ENCODE results near the gene PPP1R14B.

The PPP1R14B gene

GRCh38 chr11:64208086-64208795 is 38.5 kb downstream of the PPP1R14B start:
- no peaks in the 10 kb centered on the region for H3K27me3 Mint-ChIP-seq
- H3K4me3 Mint-ChIP-seq, result peak overlapping the region; percentile 90 to 96
- peaks cover 47 to 48% of the 10 kb centered on the region in 2 donors for H3K4me1 Mint-ChIP-seq (ENCODE audit: low read depth in 2 of 2)
- H3K36me3 Mint-ChIP-seq (ENCODE audit: insufficient read depth), result peaks cover 64% of the 10 kb centered on the region
- DNase-seq, result no peak
- no peaks in the 10 kb centered on the region for H3K9me3 Mint-ChIP-seq
- ATAC-seq (replicated peaks), result no peak
- peak overlapping the region; percentile 93 to 95 for H3K27ac Mint-ChIP-seq

GRCh38 chr11:64207256-64208085 is 39.3 kb downstream of the PPP1R14B start:
- Mint-ChIP-seq H3K4me3 (peak overlapping the region; percentile 90 to 96), H3K36me3 (ENCODE audit: insufficient read depth) (peaks cover 72% of the 10 kb centered on the region), H3K4me1 (ENCODE audit: low read depth in 2 of 2) (peaks cover 43 to 45% of the 10 kb centered on the region in 2 donors), H3K9me3 (no peaks in the 10 kb centered on the region), H3K27me3 (no peaks in the 10 kb centered on the region), H3K27ac (peak overlapping the region; percentile 93 to 95)
- peak; percentile 57 to 69 (median 57) for DNase-seq
- peak; percentile 76 for ATAC-seq (replicated peaks)

- Mint-ChIP-seq H3K27ac (peak within 1 kb of the TSS; percentile 93 to 95), H3K4me3 (peak within 1 kb of the TSS; percentile 90 to 96), H3K36me3 (ENCODE audit: insufficient read depth) (peaks cover 73% of the 10 kb centered on the region), H3K9me3 (no peaks in the 10 kb centered on the region), H3K4me1 (ENCODE audit: low read depth in 2 of 2) (peaks cover 39 to 41% of the 10 kb centered on the region in 2 donors), H3K27me3 (no peaks in the 10 kb centered on the region)
- DNase-seq, result peak; percentile 49 to 57 (median 54)
- ATAC-seq (replicated peaks), result peak; percentile 62
These were observed 40.1 kb downstream of the PPP1R14B start, which contains the start of gene FERMT3 for GRCh38 chr11:64206457-64207255. Gene FERMT3 (plus strand): TSS chr11:64206721. CDS start chr11:64207365, 644 bp downstream.

GRCh38 chr11:64204464-64204989 is 42.2 kb downstream of the PPP1R14B start:
- Mint-ChIP-seq H3K4me1 (ENCODE audit: low read depth in 2 of 2) (peaks cover 32 to 36% of the 10 kb centered on the region in 2 donors), H3K27me3 (no peaks in the 10 kb centered on the region), H3K4me3 (peak overlapping the region; percentile 40 to 57), H3K27ac (peak overlapping the region; percentile 52 to 77), H3K9me3 (no peaks in the 10 kb centered on the region), H3K36me3 (ENCODE audit: insufficient read depth) (peaks cover 82% of the 10 kb centered on the region)
- DNase-seq (peak; percentile 83 to 85 (median 84)), ATAC-seq (replicated peaks) (peak; percentile 60)

GRCh38 chr11:64204080-64204440 is 42.7 kb downstream of the PPP1R14B start:
- DNase-seq (no peak), ATAC-seq (replicated peaks) (no peak)
- Mint-ChIP-seq H3K9me3 (no peaks in the 10 kb centered on the region), H3K4me1 (ENCODE audit: low read depth in 2 of 2) (peaks cover 29 to 33% of the 10 kb centered on the region in 2 donors), H3K27me3 (no peaks in the 10 kb centered on the region), H3K36me3 (ENCODE audit: insufficient read depth) (peaks cover 83% of the 10 kb centered on the region), H3K27ac (peak overlapping the region; percentile 52 to 77), H3K4me3 (no peak overlapping the region)

- H3K27ac Mint-ChIP-seq, result peak overlapping the region; percentile 67 to 77
- DNase-seq (no peak), ATAC-seq (replicated peaks) (no peak)
- peaks cover 24 to 28% of the 10 kb centered on the region in 2 donors for H3K4me1 Mint-ChIP-seq (ENCODE audit: low read depth in 2 of 2)
- peaks cover 86% of the 10 kb centered on the region for H3K36me3 Mint-ChIP-seq (ENCODE audit: insufficient read depth)
- no peaks in the 10 kb centered on the region for H3K27me3 Mint-ChIP-seq
- no peak overlapping the region for H3K4me3 Mint-ChIP-seq
- H3K9me3 Mint-ChIP-seq, result no peaks in the 10 kb centered on the region
These were observed 43.2 kb downstream of the PPP1R14B start for GRCh38 chr11:64203421-64204079.

GRCh38 chr11:64202992-64203391 is 43.8 kb downstream of the PPP1R14B start:
- Mint-ChIP-seq H3K4me1 (ENCODE audit: low read depth in 2 of 2) (peaks cover 19 to 22% of the 10 kb centered on the region in 2 donors), H3K4me3 (no peak overlapping the region), H3K9me3 (no peaks in the 10 kb centered on the region), H3K36me3 (ENCODE audit: insufficient read depth) (peaks cover 88% of the 10 kb centered on the region), H3K27ac (peak overlapping the region; percentile 67 to 77), H3K27me3 (no peaks in the 10 kb centered on the region)
- no peak for DNase-seq
- ATAC-seq (replicated peaks), result no peak

- Mint-ChIP-seq H3K9me3 (no peaks in the 10 kb centered on the region), H3K4me1 (ENCODE audit: low read depth in 2 of 2) (peaks cover 13 to 18% of the 10 kb centered on the region in 2 donors), H3K27me3 (no peaks in the 10 kb centered on the region), H3K27ac (no peak overlapping the region), H3K4me3 (no peak overlapping the region), H3K36me3 (ENCODE audit: insufficient read depth) (peaks cover 89% of the 10 kb centered on the region)
- ATAC-seq (replicated peaks) (no peak), DNase-seq (no peak)
These were observed 45.2 kb downstream of the PPP1R14B start for GRCh38 chr11:64201543-64201942.

GRCh38 chr11:64198511-64198910 is 48.2 kb downstream of the PPP1R14B start:
- H3K27me3 Mint-ChIP-seq, result no peaks in the 10 kb centered on the region
- no peak overlapping the region for H3K4me3 Mint-ChIP-seq
- no peak for DNase-seq
- peaks cover 100% of the 10 kb centered on the region for H3K36me3 Mint-ChIP-seq (ENCODE audit: insufficient read depth)
- peak overlapping the region in 1 of 2 donors; percentile 17 for H3K27ac Mint-ChIP-seq
- H3K4me1 Mint-ChIP-seq (ENCODE audit: low read depth in 2 of 2), result peaks cover 3 to 8% of the 10 kb centered on the region in 2 donors
- H3K9me3 Mint-ChIP-seq, result no peaks in the 10 kb centered on the region
- ATAC-seq (replicated peaks), result no peak

- no peak for DNase-seq
- Mint-ChIP-seq H3K27me3 (no peaks in the 10 kb centered on the region), H3K36me3 (ENCODE audit: insufficient read depth) (peaks cover 90% of the 10 kb centered on the region), H3K4me3 (no peak overlapping the region), H3K4me1 (ENCODE audit: low read depth in 2 of 2) (peaks cover 3 to 4% of the 10 kb centered on the region in 2 donors), H3K9me3 (no peaks in the 10 kb centered on the region), H3K27ac (no peak overlapping the region)
- no peak for ATAC-seq (replicated peaks)
These were observed 50.1 kb downstream of the PPP1R14B start for GRCh38 chr11:64196626-64197025.
